GM23338 (cell line): ENCODE data around the gene MAPT. TPM values are rescaled to one million over a fixed set of nuclear protein-coding genes. Genes with fewer than 3 reads are reported as not detected.

Source experiments
- ATAC-seq: fragments of 200-7000 bp; cut with Tn5 transposase; 3 replicates; pipeline ENCODE4 v1.9.1; 2020
- DNase-seq: peaks from one replicate; pipeline ENCODE4 v3.0.0-alpha.2; 2015; ENCODE audit warnings: low spot score
- H2AFZ ChIP-seq: fragments of 200-600 bp; sonication (generic); 2 replicates; pipeline ENCODE4 v1.8.0; 2016; ENCODE audit warnings: antibody characterized with exemption, mild to moderate bottlenecking, moderate library complexity
- H3F3A ChIP-seq: fragments of 200-600 bp; sonication (generic); replicated peaks from 2 replicates; pipeline ENCODE4 v1.8.0; 2017; ENCODE audit warnings: antibody characterized with exemption, mixed run types, low read depth
- H3K27ac ChIP-seq: fragments of 200-600 bp; sonication (generic); 2 replicates; pipeline ENCODE4 v1.6.1; 2016; ENCODE audit warnings: low read depth
- H3K27me3 ChIP-seq: fragments of 200-600 bp; sonication (generic); 2 replicates; pipeline ENCODE4 v1.8.0; 2016; ENCODE audit warnings: mild to moderate bottlenecking, mixed run types, moderate library complexity; ENCODE audit not compliant: insufficient read depth
- H3K36me3 ChIP-seq: fragments of 200-600 bp; sonication (generic); 2 replicates; pipeline ENCODE4 v1.8.0; 2016; ENCODE audit warnings: mild to moderate bottlenecking; ENCODE audit not compliant: insufficient read depth
- H3K4me1 ChIP-seq: fragments of 200-600 bp; sonication (generic); 2 replicates; pipeline ENCODE4 v1.8.0; 2016; ENCODE audit warnings: mild to moderate bottlenecking, moderate library complexity; ENCODE audit not compliant: insufficient read depth
- H3K4me2 ChIP-seq: fragments of 200-600 bp; sonication (generic); 2 replicates; pipeline ENCODE4 v1.7.1; 2017; ENCODE audit warnings: mixed run types
- H3K4me3 ChIP-seq: fragments of 200-600 bp; sonication (generic); 2 replicates; pipeline ENCODE4 v1.6.1; 2016; ENCODE audit warnings: mixed run types
- H3K79me2 ChIP-seq: fragments of 200-600 bp; sonication (generic); replicated peaks from 2 replicates; pipeline ENCODE4 v1.8.0; 2017; ENCODE audit warnings: mild to moderate bottlenecking; ENCODE audit not compliant: insufficient read depth
- H3K9me2 ChIP-seq: fragments of 200-600 bp; sonication (generic); 2 replicates; pipeline ENCODE4 v1.8.0; 2017; ENCODE audit not compliant: insufficient read depth
- H4K20me1 ChIP-seq: fragments of 200-600 bp; sonication (generic); replicated peaks from 2 replicates; pipeline ENCODE4 v1.8.0; 2017; ENCODE audit warnings: mild to moderate bottlenecking; ENCODE audit not compliant: insufficient read depth
- H3K27ac Mint-ChIP-seq: 2 replicates; pipeline ENCODE4 v1.8.0; 2020; ENCODE audit warnings: inconsistent platforms, mild to moderate bottlenecking, moderate library complexity, mixed read lengths
- H3K27me3 Mint-ChIP-seq: 3 replicates; pipeline ENCODE4 v1.8.0; 2022; ENCODE audit warnings: low read depth, mild to moderate bottlenecking, moderate library complexity, mixed read lengths, inconsistent platforms; ENCODE audit not compliant: insufficient read depth, poor library complexity
- H3K36me3 Mint-ChIP-seq: 3 replicates; pipeline ENCODE4 v1.8.0; 2021; ENCODE audit warnings: low read depth, mild to moderate bottlenecking, inconsistent platforms, moderate library complexity, mixed read lengths
- H3K4me1 Mint-ChIP-seq: 3 replicates; pipeline ENCODE4 v1.8.0; 2020; ENCODE audit warnings: mild to moderate bottlenecking, inconsistent platforms, mixed read lengths
- H3K4me3 Mint-ChIP-seq: 3 replicates; pipeline ENCODE4 v1.8.0; 2021; ENCODE audit warnings: moderate library complexity, mild to moderate bottlenecking, inconsistent platforms, mixed read lengths
- H3K9me3 Mint-ChIP-seq: 3 replicates; pipeline ENCODE4 v1.8.0; 2020; ENCODE audit warnings: moderate library complexity, mild to moderate bottlenecking, inconsistent platforms, mixed read lengths
- CREB1 ChIP-seq: fragments of 250-450 bp; sonication (Bioruptor Pico); IDR thresholded peaks from 2 replicates; pipeline ENCODE4 v1.5.0; 2020; ENCODE audit warnings: low read depth, mild to moderate bottlenecking, moderate library complexity
- EZH2phosphoT487 ChIP-seq: fragments of 200-600 bp; sonication (generic); IDR thresholded peaks from one replicate; pipeline ENCODE4 v1.8.1; 2018; ENCODE audit warnings: antibody characterized with exemption; ENCODE audit not compliant: unreplicated experiment
- JUNB ChIP-seq: IDR thresholded peaks from one replicate; pipeline ENCODE4 v1.6.1; 2016; ENCODE audit warnings: antibody characterized with exemption; ENCODE audit not compliant: unreplicated experiment
- NANOG ChIP-seq: IDR thresholded peaks from 2 replicates; pipeline ENCODE4 v1.6.1; 2016; ENCODE audit warnings: antibody characterized with exemption, borderline replicate concordance
- STAT1 ChIP-seq: IDR thresholded peaks from one replicate; pipeline ENCODE4 v1.6.1; 2016; ENCODE audit warnings: antibody characterized with exemption; ENCODE audit not compliant: unreplicated experiment
- ZNF114 ChIP-seq: fragments of 250-450 bp; sonication (Bioruptor Pico); IDR thresholded peaks from 2 replicates; pipeline ENCODE4 v1.5.0; 2020; ENCODE audit warnings: mild to moderate bottlenecking, moderate library complexity
- ZNF331 ChIP-seq: fragments of 250-450 bp; sonication (Bioruptor Pico); IDR thresholded peaks from 2 replicates; pipeline ENCODE4 v1.5.0; 2020; ENCODE audit warnings: low read depth, mild to moderate bottlenecking, moderate library complexity
- polyA plus RNA-seq: library from polyadenylated mRNA; unstranded; fragments of >200 nt; fragmentation: Nextera tagmentation; extraction: Ambion mirVana; gene quantifications from 2 replicates; pipeline ENCODE4 v1.2.1, GENCODE V29; 2016
- total RNA-seq: library from RNA; depleted of rRNA; stranded (reverse); fragments of >200 nt; shearing (Covaris generic); gene quantifications from 2 replicates; pipeline ENCODE4 v1.2.3, GENCODE V29; 2014
- TF ChIP-seq, protein P1 (sequence below): IDR thresholded peaks from 2 replicates; pipeline ENCODE4 v1.6.1; 2016; ENCODE audit warnings: antibody characterized with exemption
- TF ChIP-seq, protein P2 (sequence below), 2 experiments: fragments of 200-600 bp in 1 of 2; sonication (generic) in 1 of 2; conservative IDR thresholded peaks; 2 replicates each; pipeline versions ENCODE4 v1.5.1 to v1.6.1; 2016 to 2017; ENCODE audit warnings: antibody characterized with exemption in 2 of 2, low read depth in 2 of 2, mild to moderate bottlenecking in 2 of 2, moderate library complexity in 1 of 2
- TF ChIP-seq, protein P3 (sequence below): IDR thresholded peaks from one replicate; pipeline ENCODE4 v1.6.1; 2018; ENCODE audit warnings: antibody characterized with exemption; ENCODE audit not compliant: unreplicated experiment

Gene MAPT
- total and polyA plus RNA-seq, 2 experiments from 2014 or later, result 1.1 to 2.1 TPM

DNA sequence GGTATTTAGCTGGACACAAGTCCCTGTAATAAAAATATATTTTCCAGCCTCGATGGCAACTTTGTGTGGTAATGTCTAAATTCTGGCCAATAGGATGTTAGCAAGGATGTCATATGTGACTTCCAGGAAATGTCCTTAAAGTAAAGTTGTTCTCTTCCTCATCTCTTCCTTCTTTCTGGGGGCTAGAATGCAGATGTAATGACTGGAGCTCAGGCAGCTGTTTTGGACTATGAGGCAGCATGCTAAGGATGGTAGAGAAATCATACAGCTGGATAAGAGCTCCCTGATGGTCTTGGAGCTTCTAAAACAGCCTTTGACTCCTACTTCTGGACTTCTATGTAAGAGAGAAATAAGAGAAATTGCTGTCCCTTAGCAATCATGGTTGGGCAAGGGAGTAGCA is 16.9 kb upstream of the MAPT start:
- Histone ChIP-seq H3K9me2 (no peaks in the 10 kb centered on the region), H3K27me3 (no peaks in the 10 kb centered on the region), H2AFZ (no peak overlapping the region), H3K4me2 (no peak overlapping the region), H3K4me3 (no peak overlapping the region), H3F3A (no peaks in the 10 kb centered on the region), H3K79me2 (no peaks in the 10 kb centered on the region), H3K4me1 (no peaks in the 10 kb centered on the region), H4K20me1 (no peaks in the 10 kb centered on the region), H3K36me3 (no peaks in the 10 kb centered on the region), H3K27ac (no peak overlapping the region)
- peaks cover 2% of the 10 kb centered on the region for H3K27me3 Mint-ChIP-seq
- TF ChIP-seq, protein P1, sequence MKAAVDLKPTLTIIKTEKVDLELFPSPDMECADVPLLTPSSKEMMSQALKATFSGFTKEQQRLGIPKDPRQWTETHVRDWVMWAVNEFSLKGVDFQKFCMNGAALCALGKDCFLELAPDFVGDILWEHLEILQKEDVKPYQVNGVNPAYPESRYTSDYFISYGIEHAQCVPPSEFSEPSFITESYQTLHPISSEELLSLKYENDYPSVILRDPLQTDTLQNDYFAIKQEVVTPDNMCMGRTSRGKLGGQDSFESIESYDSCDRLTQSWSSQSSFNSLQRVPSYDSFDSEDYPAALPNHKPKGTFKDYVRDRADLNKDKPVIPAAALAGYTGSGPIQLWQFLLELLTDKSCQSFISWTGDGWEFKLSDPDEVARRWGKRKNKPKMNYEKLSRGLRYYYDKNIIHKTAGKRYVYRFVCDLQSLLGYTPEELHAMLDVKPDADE, result no peak
- TF ChIP-seq, protein P2, sequence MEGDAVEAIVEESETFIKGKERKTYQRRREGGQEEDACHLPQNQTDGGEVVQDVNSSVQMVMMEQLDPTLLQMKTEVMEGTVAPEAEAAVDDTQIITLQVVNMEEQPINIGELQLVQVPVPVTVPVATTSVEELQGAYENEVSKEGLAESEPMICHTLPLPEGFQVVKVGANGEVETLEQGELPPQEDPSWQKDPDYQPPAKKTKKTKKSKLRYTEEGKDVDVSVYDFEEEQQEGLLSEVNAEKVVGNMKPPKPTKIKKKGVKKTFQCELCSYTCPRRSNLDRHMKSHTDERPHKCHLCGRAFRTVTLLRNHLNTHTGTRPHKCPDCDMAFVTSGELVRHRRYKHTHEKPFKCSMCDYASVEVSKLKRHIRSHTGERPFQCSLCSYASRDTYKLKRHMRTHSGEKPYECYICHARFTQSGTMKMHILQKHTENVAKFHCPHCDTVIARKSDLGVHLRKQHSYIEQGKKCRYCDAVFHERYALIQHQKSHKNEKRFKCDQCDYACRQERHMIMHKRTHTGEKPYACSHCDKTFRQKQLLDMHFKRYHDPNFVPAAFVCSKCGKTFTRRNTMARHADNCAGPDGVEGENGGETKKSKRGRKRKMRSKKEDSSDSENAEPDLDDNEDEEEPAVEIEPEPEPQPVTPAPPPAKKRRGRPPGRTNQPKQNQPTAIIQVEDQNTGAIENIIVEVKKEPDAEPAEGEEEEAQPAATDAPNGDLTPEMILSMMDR (conservative IDR thresholded peaks at IDR 0.05; ENCODE audit: low read depth in 2 of 2), result no peak
- TF ChIP-seq EZH2phosphoT487 (no peak), NANOG (no peak), CREB1 (no peak), JUNB (no peak)
- TF ChIP-seq, protein P3, sequence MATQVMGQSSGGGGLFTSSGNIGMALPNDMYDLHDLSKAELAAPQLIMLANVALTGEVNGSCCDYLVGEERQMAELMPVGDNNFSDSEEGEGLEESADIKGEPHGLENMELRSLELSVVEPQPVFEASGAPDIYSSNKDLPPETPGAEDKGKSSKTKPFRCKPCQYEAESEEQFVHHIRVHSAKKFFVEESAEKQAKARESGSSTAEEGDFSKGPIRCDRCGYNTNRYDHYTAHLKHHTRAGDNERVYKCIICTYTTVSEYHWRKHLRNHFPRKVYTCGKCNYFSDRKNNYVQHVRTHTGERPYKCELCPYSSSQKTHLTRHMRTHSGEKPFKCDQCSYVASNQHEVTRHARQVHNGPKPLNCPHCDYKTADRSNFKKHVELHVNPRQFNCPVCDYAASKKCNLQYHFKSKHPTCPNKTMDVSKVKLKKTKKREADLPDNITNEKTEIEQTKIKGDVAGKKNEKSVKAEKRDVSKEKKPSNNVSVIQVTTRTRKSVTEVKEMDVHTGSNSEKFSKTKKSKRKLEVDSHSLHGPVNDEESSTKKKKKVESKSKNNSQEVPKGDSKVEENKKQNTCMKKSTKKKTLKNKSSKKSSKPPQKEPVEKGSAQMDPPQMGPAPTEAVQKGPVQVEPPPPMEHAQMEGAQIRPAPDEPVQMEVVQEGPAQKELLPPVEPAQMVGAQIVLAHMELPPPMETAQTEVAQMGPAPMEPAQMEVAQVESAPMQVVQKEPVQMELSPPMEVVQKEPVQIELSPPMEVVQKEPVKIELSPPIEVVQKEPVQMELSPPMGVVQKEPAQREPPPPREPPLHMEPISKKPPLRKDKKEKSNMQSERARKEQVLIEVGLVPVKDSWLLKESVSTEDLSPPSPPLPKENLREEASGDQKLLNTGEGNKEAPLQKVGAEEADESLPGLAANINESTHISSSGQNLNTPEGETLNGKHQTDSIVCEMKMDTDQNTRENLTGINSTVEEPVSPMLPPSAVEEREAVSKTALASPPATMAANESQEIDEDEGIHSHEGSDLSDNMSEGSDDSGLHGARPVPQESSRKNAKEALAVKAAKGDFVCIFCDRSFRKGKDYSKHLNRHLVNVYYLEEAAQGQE, result no peak
- no peaks in the 10 kb centered on the region for H3K36me3 Mint-ChIP-seq
- no peak overlapping the region for H3K27ac Mint-ChIP-seq
- no peak for ATAC-seq
- H3K4me1 Mint-ChIP-seq, result no peaks in the 10 kb centered on the region
- no peak for DNase-seq
- no peaks in the 10 kb centered on the region for H3K9me3 Mint-ChIP-seq
- no peak overlapping the region for H3K4me3 Mint-ChIP-seq

DNA sequence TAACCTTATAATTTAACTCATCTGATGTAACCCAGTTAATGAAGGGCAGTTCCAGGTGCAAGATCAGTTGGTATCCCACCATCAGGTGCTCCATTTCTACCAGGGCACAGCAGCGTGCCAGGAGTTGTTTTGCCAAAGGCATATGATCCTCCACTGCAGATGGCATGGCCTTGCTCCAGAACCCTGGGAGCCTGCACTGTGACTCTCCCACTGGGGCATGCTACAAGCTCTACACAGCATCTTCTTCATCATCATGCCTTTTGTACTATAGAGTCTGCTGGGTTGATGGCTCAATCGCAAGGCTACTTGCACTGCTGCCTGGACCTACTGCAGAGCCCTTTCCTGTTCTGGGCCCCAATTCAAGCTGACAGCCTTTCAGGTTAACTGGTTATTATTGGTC is 11.3 kb upstream of the MAPT start:
- Histone ChIP-seq H3K4me3 (no peak overlapping the region), H3K9me2 (no peaks in the 10 kb centered on the region), H3K79me2 (no peaks in the 10 kb centered on the region), H2AFZ (no peak overlapping the region), H3K4me2 (no peak overlapping the region), H3K27me3 (no peaks in the 10 kb centered on the region), H3K4me1 (no peaks in the 10 kb centered on the region), H3F3A (no peaks in the 10 kb centered on the region), H3K27ac (no peak overlapping the region), H3K36me3 (no peaks in the 10 kb centered on the region), H4K20me1 (no peaks in the 10 kb centered on the region)
- Mint-ChIP-seq H3K36me3 (no peaks in the 10 kb centered on the region), H3K4me3 (no peak overlapping the region), H3K9me3 (no peaks in the 10 kb centered on the region; the same call in 2 of the 3 replicates), H3K27me3 (peaks cover 4% of the 10 kb centered on the region), H3K27ac (no peak overlapping the region), H3K4me1 (no peaks in the 10 kb centered on the region)
- ATAC-seq (no peak), DNase-seq (no peak)
- TF ChIP-seq JUNB (no peak), STAT1 (no peak), ZNF331 (CRISPR knock-in tag) (no peak), ZNF114 (CRISPR knock-in tag) (no peak)
